ENCODE results near the gene PADI2.

The PADI2 gene

DNA sequence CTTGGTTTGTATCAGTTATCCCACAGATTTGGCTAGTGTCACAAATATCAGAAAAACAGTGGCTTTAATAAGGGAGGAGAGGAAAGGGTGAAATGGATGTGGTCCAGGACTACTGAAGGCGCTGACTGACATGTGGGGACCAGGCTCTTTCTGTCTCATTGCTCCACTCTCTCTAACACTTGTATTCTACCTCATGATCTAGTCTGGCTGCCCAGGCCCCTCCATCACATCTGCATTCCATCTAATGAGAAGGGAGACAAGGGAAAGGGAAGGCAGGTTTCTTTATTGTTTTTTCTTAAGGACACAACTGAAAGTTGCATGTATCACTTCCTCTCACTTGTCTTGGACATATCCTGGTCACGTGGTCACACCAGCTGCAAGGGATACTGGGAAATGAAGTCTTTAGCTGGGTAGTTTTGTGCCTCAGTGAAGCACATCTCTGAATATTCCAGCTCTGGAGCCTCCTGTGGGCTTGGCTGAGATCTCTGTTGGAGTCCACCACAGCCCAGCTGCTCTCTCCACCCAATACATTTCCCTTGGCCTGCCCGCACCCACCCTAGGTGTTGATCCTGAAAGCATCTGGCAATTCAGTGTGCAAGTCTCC lies 42.0 kb upstream of the PADI2 start:
- Histone ChIP-seq H3K4me1 (ENCODE audit: control insufficient read depth, insufficient read depth, low read length) (0 out of 2 replicates have a peak, but pooled peaks cover 4% of the 10 kb centered on the region), H3K27ac (ENCODE audit: low read depth, low read length) (no peak overlapping the region), H3K9me3 (ENCODE audit: control insufficient read depth, insufficient read depth, low read length) (peaks cover 5% of the 10 kb centered on the region; the same call in 1 of the 2 replicates), H3K4me3 (ENCODE audit: low read depth, low read length) (no peak overlapping the region), H3K27me3 (ENCODE audit: control insufficient read depth, insufficient read depth, low read length) (no peaks in the 10 kb centered on the region), H3K36me3 (ENCODE audit: control insufficient read depth, insufficient read depth, low read length) (no peaks in the 10 kb centered on the region), H3K9ac (ENCODE audit: low read depth, low read length) (no peak overlapping the region)

- Histone ChIP-seq H3K36me3 (ENCODE audit: control insufficient read depth, insufficient read depth, low read length) (no peaks in the 10 kb centered on the region), H3K9ac (ENCODE audit: low read depth, low read length) (no peak overlapping the region), H3K9me3 (ENCODE audit: control insufficient read depth, insufficient read depth, low read length) (peaks cover 20% of the 10 kb centered on the region), H3K4me1 (ENCODE audit: control insufficient read depth, insufficient read depth, low read length) (0 out of 2 replicates have a peak, but pooled peaks cover 4% of the 10 kb centered on the region), H3K4me3 (ENCODE audit: low read depth, low read length) (no peak overlapping the region), H3K27me3 (ENCODE audit: control insufficient read depth, insufficient read depth, low read length) (no peaks in the 10 kb centered on the region), H3K27ac (ENCODE audit: low read depth, low read length) (no peak overlapping the region)
Measured at GRCh38 chr1:17158961-17159360, 39.7 kb upstream of the PADI2 start.

GRCh38 chr1:17156108-17156507 lies 36.9 kb upstream of the PADI2 start:
- no peak overlapping the region for H3K4me3 ChIP-seq (ENCODE audit: low read depth, low read length)
- H3K27ac ChIP-seq (ENCODE audit: low read depth, low read length): no peak overlapping the region
- no peak overlapping the region for H3K9ac ChIP-seq (ENCODE audit: low read depth, low read length)
- H3K27me3 ChIP-seq (ENCODE audit: control insufficient read depth, insufficient read depth, low read length): no peaks in the 10 kb centered on the region
- H3K4me1 ChIP-seq (ENCODE audit: control insufficient read depth, insufficient read depth, low read length): 0 out of 2 replicates have a peak, but pooled peaks cover 4% of the 10 kb centered on the region
- H3K9me3 ChIP-seq (ENCODE audit: control insufficient read depth, insufficient read depth, low read length): peaks cover 30% of the 10 kb centered on the region
- no peaks in the 10 kb centered on the region for H3K36me3 ChIP-seq (ENCODE audit: control insufficient read depth, insufficient read depth, low read length)

DNA sequence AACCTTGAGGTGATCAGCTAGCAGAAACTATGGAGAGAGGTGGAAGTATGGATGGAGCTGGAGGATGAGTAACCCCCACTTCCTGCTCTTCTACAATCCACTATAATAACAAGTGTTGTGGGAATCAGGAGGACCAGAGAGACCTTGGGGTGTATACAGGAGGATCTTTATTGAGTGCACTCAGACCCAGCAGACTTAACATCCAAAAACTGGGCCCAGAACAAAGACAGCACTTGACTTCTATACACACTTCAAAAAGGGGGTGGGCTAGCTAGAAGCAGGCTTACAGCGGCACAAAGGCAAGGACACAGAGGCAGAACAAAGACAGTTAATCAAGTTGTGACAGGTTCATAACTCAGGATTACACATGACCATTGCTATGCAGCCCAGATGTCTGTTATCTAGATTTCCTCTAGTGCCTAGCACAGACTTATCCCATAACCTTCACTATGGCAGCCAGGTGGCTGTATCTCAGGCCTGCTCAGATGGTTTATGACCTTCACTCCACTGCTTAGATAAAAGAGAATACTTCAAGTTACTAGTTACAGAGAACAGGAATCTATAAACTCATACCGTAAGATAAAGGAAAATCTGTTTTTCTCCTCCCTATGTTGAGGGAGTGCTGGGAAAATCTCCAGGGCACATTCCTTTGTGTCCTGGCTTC lies 36.1 kb upstream of the PADI2 start:
- Histone ChIP-seq H3K27ac (ENCODE audit: low read depth, low read length) (no peak overlapping the region), H3K9me3 (ENCODE audit: control insufficient read depth, insufficient read depth, low read length) (peaks cover 30% of the 10 kb centered on the region), H3K9ac (ENCODE audit: low read depth, low read length) (no peak overlapping the region), H3K4me3 (ENCODE audit: low read depth, low read length) (no peak overlapping the region), H3K4me1 (ENCODE audit: control insufficient read depth, insufficient read depth, low read length) (0 out of 2 replicates have a peak, but pooled peaks cover 3% of the 10 kb centered on the region), H3K36me3 (ENCODE audit: control insufficient read depth, insufficient read depth, low read length) (no peaks in the 10 kb centered on the region), H3K27me3 (ENCODE audit: control insufficient read depth, insufficient read depth, low read length) (no peaks in the 10 kb centered on the region)

DNA sequence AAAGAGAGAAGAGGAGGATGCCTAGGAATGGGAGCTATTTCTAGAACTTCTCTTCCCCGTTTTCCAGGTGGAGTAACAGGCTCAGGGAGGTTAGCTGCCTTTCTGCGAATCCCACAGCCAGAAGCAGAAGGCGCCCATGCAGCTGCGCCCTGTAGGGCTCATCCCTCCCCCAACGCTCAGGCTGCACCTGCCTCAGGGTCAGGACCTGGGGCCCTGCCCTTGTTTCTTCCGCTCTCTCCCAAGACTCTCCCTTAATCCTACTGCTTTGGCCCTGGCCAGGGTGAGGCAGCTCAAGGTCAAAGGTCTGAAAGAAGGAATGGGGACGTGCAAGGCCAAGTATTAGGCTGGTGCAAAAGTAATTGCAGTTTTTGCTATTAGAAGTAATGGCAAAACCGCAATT lies 30.5 kb upstream of the PADI2 start:
- H3K9ac ChIP-seq (ENCODE audit: low read depth, low read length): no peak overlapping the region
- no peaks in the 10 kb centered on the region for H3K36me3 ChIP-seq (ENCODE audit: control insufficient read depth, insufficient read depth, low read length)
- no peak overlapping the region for H3K4me3 ChIP-seq (ENCODE audit: low read depth, low read length)
- H3K27ac ChIP-seq (ENCODE audit: low read depth, low read length): no peak overlapping the region
- H3K27me3 ChIP-seq (ENCODE audit: control insufficient read depth, insufficient read depth, low read length): no peaks in the 10 kb centered on the region
- H3K9me3 ChIP-seq (ENCODE audit: control insufficient read depth, insufficient read depth, low read length): peaks cover 15% of the 10 kb centered on the region
- H3K4me1 ChIP-seq (ENCODE audit: control insufficient read depth, insufficient read depth, low read length): peaks cover 4% of the 10 kb centered on the region; the same call in 1 of the 2 replicates

- no peak overlapping the region for H3K4me3 ChIP-seq (ENCODE audit: low read depth, low read length)
- no peaks in the 10 kb centered on the region for H3K27me3 ChIP-seq (ENCODE audit: control insufficient read depth, insufficient read depth, low read length)
- H3K9me3 ChIP-seq (ENCODE audit: control insufficient read depth, insufficient read depth, low read length): peaks cover 11% of the 10 kb centered on the region; the same call in 1 of the 2 replicates
- H3K36me3 ChIP-seq (ENCODE audit: control insufficient read depth, insufficient read depth, low read length): no peaks in the 10 kb centered on the region
- H3K9ac ChIP-seq (ENCODE audit: low read depth, low read length): no peak overlapping the region
- H3K27ac ChIP-seq (ENCODE audit: low read depth, low read length): no peak overlapping the region
- H3K4me1 ChIP-seq (ENCODE audit: control insufficient read depth, insufficient read depth, low read length): peaks cover 4% of the 10 kb centered on the region; the same call in 1 of the 2 replicates
Measured at GRCh38 chr1:17148950-17149608, 29.8 kb upstream of the PADI2 start.

GRCh38 chr1:17145648-17146047 lies 26.4 kb upstream of the PADI2 start:
- no peak overlapping the region for H3K9ac ChIP-seq (ENCODE audit: low read depth, low read length)
- H3K27ac ChIP-seq (ENCODE audit: low read depth, low read length): no peak overlapping the region
- no peak overlapping the region for H3K4me3 ChIP-seq (ENCODE audit: low read depth, low read length)
- peaks cover 4% of the 10 kb centered on the region; the same call in 1 of the 2 replicates for H3K4me1 ChIP-seq (ENCODE audit: control insufficient read depth, insufficient read depth, low read length)
- no peaks in the 10 kb centered on the region for H3K9me3 ChIP-seq (ENCODE audit: control insufficient read depth, insufficient read depth, low read length)
- no peaks in the 10 kb centered on the region for H3K36me3 ChIP-seq (ENCODE audit: control insufficient read depth, insufficient read depth, low read length)
- H3K27me3 ChIP-seq (ENCODE audit: control insufficient read depth, insufficient read depth, low read length): no peaks in the 10 kb centered on the region

GRCh38 chr1:17143760-17144159 lies 24.5 kb upstream of the PADI2 start:
- no peaks in the 10 kb centered on the region for H3K9me3 ChIP-seq (ENCODE audit: control insufficient read depth, insufficient read depth, low read length)
- H3K9ac ChIP-seq (ENCODE audit: low read depth, low read length): no peak overlapping the region
- H3K27ac ChIP-seq (ENCODE audit: low read depth, low read length): no peak overlapping the region
- no peaks in the 10 kb centered on the region for H3K36me3 ChIP-seq (ENCODE audit: control insufficient read depth, insufficient read depth, low read length)
- no peaks in the 10 kb centered on the region for H3K27me3 ChIP-seq (ENCODE audit: control insufficient read depth, insufficient read depth, low read length)
- H3K4me3 ChIP-seq (ENCODE audit: low read depth, low read length): no peak overlapping the region
- no peaks in the 10 kb centered on the region for H3K4me1 ChIP-seq (ENCODE audit: control insufficient read depth, insufficient read depth, low read length)

DNA sequence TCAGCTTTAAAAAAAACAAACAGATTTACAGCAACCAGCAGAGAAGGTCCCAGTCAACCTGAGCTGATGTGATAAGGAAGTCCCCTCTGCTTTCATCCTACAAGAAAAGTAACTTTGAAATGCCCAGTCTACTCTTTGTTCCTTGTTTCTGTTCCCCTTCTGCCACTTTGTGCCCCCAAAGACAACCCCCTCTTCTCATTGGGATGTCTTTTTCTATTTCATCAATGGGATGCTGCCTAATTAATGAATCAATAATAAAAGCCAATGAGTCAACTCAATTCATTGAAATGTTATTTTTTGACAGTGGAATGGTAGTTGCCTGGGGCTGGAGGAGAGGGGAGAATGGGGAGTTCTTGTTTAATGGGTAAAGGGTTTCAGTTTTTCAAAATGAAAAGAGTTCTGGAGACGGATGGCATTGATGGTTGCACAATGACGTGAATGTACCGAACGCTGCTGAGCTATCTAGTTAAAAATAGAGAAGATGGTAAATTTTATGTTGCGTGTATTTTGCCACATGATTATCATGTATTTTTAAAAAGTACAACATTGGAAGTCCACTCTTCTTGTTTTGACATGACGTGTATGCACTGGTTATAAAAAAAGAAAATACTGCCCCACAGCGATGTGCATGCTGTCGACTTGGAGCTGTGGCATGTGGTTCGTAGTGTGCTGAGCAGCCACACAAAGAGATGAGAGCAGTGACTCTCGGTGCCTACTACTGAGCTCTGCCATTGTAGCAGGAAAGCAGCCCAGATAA lies 22.4 kb upstream of the PADI2 start:
- Histone ChIP-seq H3K9me3 (ENCODE audit: control insufficient read depth, insufficient read depth, low read length) (no peaks in the 10 kb centered on the region), H3K27ac (ENCODE audit: low read depth, low read length) (no peak overlapping the region), H3K27me3 (ENCODE audit: control insufficient read depth, insufficient read depth, low read length) (no peaks in the 10 kb centered on the region), H3K4me3 (ENCODE audit: low read depth, low read length) (no peak overlapping the region), H3K4me1 (ENCODE audit: control insufficient read depth, insufficient read depth, low read length) (no peaks in the 10 kb centered on the region), H3K36me3 (ENCODE audit: control insufficient read depth, insufficient read depth, low read length) (no peaks in the 10 kb centered on the region), H3K9ac (ENCODE audit: low read depth, low read length) (no peak overlapping the region)

- Histone ChIP-seq H3K36me3 (ENCODE audit: control insufficient read depth, insufficient read depth, low read length) (no peaks in the 10 kb centered on the region), H3K27me3 (ENCODE audit: control insufficient read depth, insufficient read depth, low read length) (no peaks in the 10 kb centered on the region)
Measured at GRCh38 chr1:17140279-17140678, 21.0 kb upstream of the PADI2 start.

More at GRCh38 chr1:17140279-17140678, 21.0 kb upstream of the PADI2 start:
- H3K4me1 ChIP-seq (ENCODE audit: control insufficient read depth, insufficient read depth, low read length): no peaks in the 10 kb centered on the region
- H3K9me3 ChIP-seq (ENCODE audit: control insufficient read depth, insufficient read depth, low read length): no peaks in the 10 kb centered on the region
- H3K4me3 ChIP-seq (ENCODE audit: low read depth, low read length): no peak overlapping the region
- H3K27ac ChIP-seq (ENCODE audit: low read depth, low read length): no peak overlapping the region
- no peak overlapping the region for H3K9ac ChIP-seq (ENCODE audit: low read depth, low read length)

Measured in HUES48 (cell line).